Testis (tissue), 3 donors: Measurements from ENCODE around the gene PLA2G4D. TPM values are rescaled to one million over a fixed set of nuclear protein-coding genes. Genes with fewer than 3 reads are reported as not detected.

Experiments
- DNase-seq: peaks from one replicate; pipeline ENCODE4 v3.0.0-alpha.2; 2019
- H3K27ac ChIP-seq, 2 donors: fragments of 200-600 bp; sonication (generic); one replicate each; pipeline ENCODE4 v1.5.1; 2019
- H3K27me3 ChIP-seq: fragments of 200-600 bp; sonication (generic); one replicate; pipeline ENCODE4 v1.5.1; 2019
- H3K36me3 ChIP-seq: fragments of 200-600 bp; sonication (generic); one replicate; pipeline ENCODE4 v1.5.1; 2017; ENCODE audit warnings: low read depth; ENCODE audit errors: missing control alignments
- H3K4me1 ChIP-seq: fragments of 200-600 bp; sonication (generic); one replicate; pipeline ENCODE4 v1.5.1; 2019
- H3K4me3 ChIP-seq, 2 donors: fragments of 200-600 bp; sonication (generic); one replicate each; pipeline ENCODE4 v1.5.1; 2017 to 2019
- H3K9me3 ChIP-seq: fragments of 200-600 bp; sonication (generic); one replicate; pipeline ENCODE4 v1.5.1; 2017
- CTCF ChIP-seq, 3 experiments: fragments of 450-650 bp in 2 of 3; fragments of 200-600 bp in 1 of 3; sonication (generic) in 1 of 3; IDR thresholded peaks; one replicate each; pipeline ENCODE4 v1.5.1; 2016 to 2019; ENCODE audit warnings: antibody characterized with exemption in 3 of 3, mild to moderate bottlenecking in 2 of 3, moderate library complexity in 1 of 3
- POLR2A ChIP-seq: fragments of 450-650 bp; IDR thresholded peaks from one replicate; pipeline ENCODE4 v1.6.1; 2017; ENCODE audit warnings: antibody characterized with exemption, mild to moderate bottlenecking, moderate library complexity
- WGBS, 2 donors: methylation state at CpG; one replicate each; pipeline ENCODE4 v1.1.5; 2018; 5-methylcytosine and 5-hydroxymethylcytosine counted together
- intact Hi-C: fragments of 100-400 bp; cut with DNase I; formaldehyde crosslinking; loops from one replicate; pipeline ENCODE4 v1.15.1; 2023; ENCODE audit warnings: low total_unique reads
- polyA plus RNA-seq: library from polyadenylated mRNA; stranded (reverse); fragments of 350-450 nt; fragmentation: Illumina TruSeq; extraction: RNeasy Lipid Tissue Mini Kit (QIAGEN cat#74804); gene quantifications from one replicate; pipeline ENCODE4 v1.2.3, GENCODE V29; 2014; ENCODE audit warnings: low read depth, low replicate concordance; ENCODE audit not compliant: insufficient read depth
- total RNA-seq, 2 donors: library from RNA; depleted of rRNA; stranded (reverse); fragments of >200 nt; gene quantifications; one replicate each; pipeline ENCODE4 v1.2.3, GENCODE V29; 2016

PLA2G4D gene
- total and polyA plus RNA-seq, 3 donors from 2014 or later = 0.11 to 0.43 (median 0.16) TPM

- TF ChIP-seq CTCF (IDR thresholded peaks at IDR 0.05) (no peak), POLR2A (no peak)
- H3K36me3 ChIP-seq = no peaks in the 10 kb centered on the region
- H3K27ac ChIP-seq = no peak overlapping the region
- intact Hi-C loops = no loop called here
- no peaks in the 10 kb centered on the region for H3K27me3 ChIP-seq
- WGBS, 2 donors = 91 to 98% methylated on average over 8 to 13 of the region's 13 CpGs
- H3K9me3 ChIP-seq = no peaks in the 10 kb centered on the region
- no peaks in the 10 kb centered on the region for H3K4me1 ChIP-seq
- H3K4me3 ChIP-seq = no peak overlapping the region
- no peak for DNase-seq
Measured at GRCh38 chr15:42087460-42087859, 6.9 kb downstream of the PLA2G4D start.

- H3K27me3 ChIP-seq = no peaks in the 10 kb centered on the region
- no peaks in the 10 kb centered on the region for H3K36me3 ChIP-seq
- DNase-seq = no peak
- intact Hi-C loops = no loop called here
- no peak overlapping the region for H3K4me3 ChIP-seq
- H3K27ac ChIP-seq = no peak overlapping the region
- 91 to 96% methylated on average over 3 of the region's 3 CpGs for WGBS, 2 donors
- TF ChIP-seq CTCF (IDR thresholded peaks at IDR 0.05) = no peak
- TF ChIP-seq POLR2A = no peak
- no peaks in the 10 kb centered on the region for H3K9me3 ChIP-seq
- no peaks in the 10 kb centered on the region for H3K4me1 ChIP-seq
Measured at GRCh38 chr15:42085721-42086120, 8.6 kb downstream of the PLA2G4D start.

GRCh38 chr15:42085236-42085605 is 9.1 kb downstream of the PLA2G4D start:
- intact Hi-C loops = no loop called here
- 35 to 40% methylated on average over 5 of the region's 5 CpGs for WGBS, 2 donors

GRCh38 chr15:42084465-42085235 is 9.7 kb downstream of the PLA2G4D start:
- H3K27ac ChIP-seq = no peak overlapping the region
- DNase-seq = peak; percentile 66
- H3K4me1 ChIP-seq = no peaks in the 10 kb centered on the region
- H3K27me3 ChIP-seq = no peaks in the 10 kb centered on the region
- no peaks in the 10 kb centered on the region for H3K9me3 ChIP-seq
- H3K36me3 ChIP-seq = no peaks in the 10 kb centered on the region
- no peak overlapping the region for H3K4me3 ChIP-seq
- intact Hi-C loops = no loop called here
- WGBS, 2 donors = 41 to 49% methylated on average over 13 to 29 of the region's 29 CpGs
- TF ChIP-seq CTCF (IDR thresholded peaks at IDR 0.05) (peak; percentile 75 to 89 (median 86)), POLR2A (no peak)

More at GRCh38 chr15:42085236-42085605, 9.1 kb downstream of the PLA2G4D start:
- Histone ChIP-seq H3K36me3 (no peaks in the 10 kb centered on the region), H3K4me3 (no peak overlapping the region), H3K27me3 (no peaks in the 10 kb centered on the region), H3K4me1 (no peaks in the 10 kb centered on the region), H3K9me3 (no peaks in the 10 kb centered on the region), H3K27ac (no peak overlapping the region)
- TF ChIP-seq CTCF (IDR thresholded peaks at IDR 0.05) (no peak), POLR2A (no peak)
- DNase-seq = no peak

GRCh38 chr15:42083916-42084315 is 10.4 kb downstream of the PLA2G4D start:
- Histone ChIP-seq H3K4me3 (no peak overlapping the region), H3K27me3 (no peaks in the 10 kb centered on the region), H3K9me3 (no peaks in the 10 kb centered on the region), H3K4me1 (no peaks in the 10 kb centered on the region), H3K36me3 (no peaks in the 10 kb centered on the region), H3K27ac (no peak overlapping the region)
- TF ChIP-seq POLR2A (no peak), CTCF (IDR thresholded peaks at IDR 0.05) (no peak)
- WGBS, 2 donors = 77 to 85% methylated on average over 13 of the region's 13 CpGs
- intact Hi-C loops = no loop called here
- no peak for DNase-seq
